ENCODE measurements around the gene FAM110D. TPM values are rescaled to one million over a fixed set of nuclear protein-coding genes. Genes with fewer than 3 reads are reported as not detected.

FAM110D gene
- total and polyA plus RNA-seq, 2 experiments from 2014 or later, result 0.24 to 0.39 TPM

DNA sequence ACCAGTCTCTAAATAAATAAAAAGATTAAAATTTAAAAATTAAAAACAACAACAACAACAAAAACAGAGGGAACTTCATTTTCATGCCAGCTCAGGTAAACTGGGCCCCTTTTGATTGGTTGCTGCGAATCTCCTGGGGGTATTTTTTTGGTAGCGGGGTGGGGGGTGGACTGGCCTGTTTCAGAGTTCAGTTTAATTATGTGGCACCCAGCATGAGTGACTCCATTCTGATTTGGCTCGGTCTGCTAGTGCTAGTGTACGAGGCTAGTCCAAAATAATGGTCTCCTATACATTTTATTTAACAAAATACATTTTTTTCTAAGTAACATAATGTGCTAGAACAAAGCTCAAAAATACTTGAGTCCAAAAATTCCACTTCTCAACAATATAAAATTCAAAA is 29.1 kb upstream of the FAM110D start:
- no peak overlapping the region for H3K27ac Mint-ChIP-seq
- ATAC-seq (no peak), DNase-seq (ENCODE audit: low spot score) (no peak)
- no peaks in the 10 kb centered on the region; the same call in 2 of the 3 replicates for H3K9me3 Mint-ChIP-seq
- TF ChIP-seq EZH2 (IDR thresholded peaks at IDR 0.05; ENCODE audit: low read depth, unreplicated experiment) (no peak), POLR2AphosphoS5 (IDR thresholded peaks at IDR 0.05; ENCODE audit: low read depth) (no peak), CREB1 (CRISPR knock-in tag; IDR thresholded peaks at IDR 0.05; ENCODE audit: low read depth) (no peak), JUNB (IDR thresholded peaks at IDR 0.05; ENCODE audit: unreplicated experiment) (no peak), ZNF114 (CRISPR knock-in tag; IDR thresholded peaks at IDR 0.05) (no peak)
- TF ChIP-seq, protein P1, sequence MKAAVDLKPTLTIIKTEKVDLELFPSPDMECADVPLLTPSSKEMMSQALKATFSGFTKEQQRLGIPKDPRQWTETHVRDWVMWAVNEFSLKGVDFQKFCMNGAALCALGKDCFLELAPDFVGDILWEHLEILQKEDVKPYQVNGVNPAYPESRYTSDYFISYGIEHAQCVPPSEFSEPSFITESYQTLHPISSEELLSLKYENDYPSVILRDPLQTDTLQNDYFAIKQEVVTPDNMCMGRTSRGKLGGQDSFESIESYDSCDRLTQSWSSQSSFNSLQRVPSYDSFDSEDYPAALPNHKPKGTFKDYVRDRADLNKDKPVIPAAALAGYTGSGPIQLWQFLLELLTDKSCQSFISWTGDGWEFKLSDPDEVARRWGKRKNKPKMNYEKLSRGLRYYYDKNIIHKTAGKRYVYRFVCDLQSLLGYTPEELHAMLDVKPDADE (IDR thresholded peaks at IDR 0.05), result no peak
- Histone ChIP-seq H4K20me1 (replicated peaks; ENCODE audit: insufficient read depth) (no peaks in the 10 kb centered on the region), H3K36me3 (ENCODE audit: insufficient read depth) (no peaks in the 10 kb centered on the region), H2AFZ (no peak overlapping the region), H3K27me3 (ENCODE audit: insufficient read depth) (no peaks in the 10 kb centered on the region), H3F3A (replicated peaks; ENCODE audit: low read depth) (no peaks in the 10 kb centered on the region), H3K79me2 (replicated peaks; ENCODE audit: insufficient read depth) (no peaks in the 10 kb centered on the region), H3K4me2 (no peak overlapping the region), H3K9me2 (ENCODE audit: insufficient read depth) (no peaks in the 10 kb centered on the region), H3K4me1 (ENCODE audit: insufficient read depth) (no peaks in the 10 kb centered on the region), H3K4me3 (no peak overlapping the region), H3K27ac (ENCODE audit: low read depth) (no peak overlapping the region)
- peaks cover 10% of the 10 kb centered on the region; the same call in 2 of the 3 replicates for H3K4me1 Mint-ChIP-seq
- no peaks in the 10 kb centered on the region for H3K27me3 Mint-ChIP-seq (ENCODE audit: insufficient read depth, low read depth, poor library complexity)
- H3K4me3 Mint-ChIP-seq, result no peak overlapping the region
- no peaks in the 10 kb centered on the region for H3K36me3 Mint-ChIP-seq (ENCODE audit: low read depth)

DNA sequence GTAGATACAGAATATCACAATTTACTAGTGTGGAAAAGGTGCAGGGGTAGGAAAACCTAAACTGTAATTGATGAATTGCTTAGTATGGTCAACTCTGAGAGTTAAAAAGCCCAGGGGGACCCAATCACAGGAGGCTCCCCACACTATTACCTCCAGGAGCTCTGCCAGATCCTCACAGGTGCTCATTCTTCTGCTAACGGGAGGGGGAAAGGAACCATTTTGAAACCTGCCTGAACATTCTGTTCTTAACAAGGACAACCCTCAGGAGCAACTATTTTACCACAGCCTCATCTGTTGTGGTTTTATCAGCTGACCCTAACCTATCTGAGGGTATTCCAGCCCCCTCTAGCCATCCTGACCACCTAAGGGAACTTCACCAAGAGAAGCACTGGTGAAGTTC is 28.2 kb upstream of the FAM110D start:
- no peaks in the 10 kb centered on the region for H3K4me1 ChIP-seq (ENCODE audit: insufficient read depth)
- no peak overlapping the region for H3K4me3 Mint-ChIP-seq
- no peak overlapping the region for H3K27ac ChIP-seq (ENCODE audit: low read depth)
- H3F3A ChIP-seq (replicated peaks; ENCODE audit: low read depth), result no peaks in the 10 kb centered on the region
- no peaks in the 10 kb centered on the region for H3K36me3 Mint-ChIP-seq (ENCODE audit: low read depth)
- H3K4me1 Mint-ChIP-seq, result peaks cover 10% of the 10 kb centered on the region; the same call in 2 of the 3 replicates
- TF ChIP-seq, protein P2, sequence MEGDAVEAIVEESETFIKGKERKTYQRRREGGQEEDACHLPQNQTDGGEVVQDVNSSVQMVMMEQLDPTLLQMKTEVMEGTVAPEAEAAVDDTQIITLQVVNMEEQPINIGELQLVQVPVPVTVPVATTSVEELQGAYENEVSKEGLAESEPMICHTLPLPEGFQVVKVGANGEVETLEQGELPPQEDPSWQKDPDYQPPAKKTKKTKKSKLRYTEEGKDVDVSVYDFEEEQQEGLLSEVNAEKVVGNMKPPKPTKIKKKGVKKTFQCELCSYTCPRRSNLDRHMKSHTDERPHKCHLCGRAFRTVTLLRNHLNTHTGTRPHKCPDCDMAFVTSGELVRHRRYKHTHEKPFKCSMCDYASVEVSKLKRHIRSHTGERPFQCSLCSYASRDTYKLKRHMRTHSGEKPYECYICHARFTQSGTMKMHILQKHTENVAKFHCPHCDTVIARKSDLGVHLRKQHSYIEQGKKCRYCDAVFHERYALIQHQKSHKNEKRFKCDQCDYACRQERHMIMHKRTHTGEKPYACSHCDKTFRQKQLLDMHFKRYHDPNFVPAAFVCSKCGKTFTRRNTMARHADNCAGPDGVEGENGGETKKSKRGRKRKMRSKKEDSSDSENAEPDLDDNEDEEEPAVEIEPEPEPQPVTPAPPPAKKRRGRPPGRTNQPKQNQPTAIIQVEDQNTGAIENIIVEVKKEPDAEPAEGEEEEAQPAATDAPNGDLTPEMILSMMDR (conservative IDR thresholded peaks at IDR 0.05; ENCODE audit: low read depth in 2 of 2), result no peak
- TF ChIP-seq ZNF114 (CRISPR knock-in tag; IDR thresholded peaks at IDR 0.05) (no peak), CREB1 (CRISPR knock-in tag; IDR thresholded peaks at IDR 0.05; ENCODE audit: low read depth) (no peak), NANOG (IDR thresholded peaks at IDR 0.05; ENCODE audit: borderline replicate concordance) (no peak), POLR2AphosphoS5 (IDR thresholded peaks at IDR 0.05; ENCODE audit: low read depth) (no peak)
- H4K20me1 ChIP-seq (replicated peaks; ENCODE audit: insufficient read depth), result no peaks in the 10 kb centered on the region
- no peaks in the 10 kb centered on the region for H3K79me2 ChIP-seq (replicated peaks; ENCODE audit: insufficient read depth)
- no peak overlapping the region for H3K4me2 ChIP-seq
- H3K27me3 Mint-ChIP-seq (ENCODE audit: insufficient read depth, low read depth, poor library complexity), result no peaks in the 10 kb centered on the region
- H3K36me3 ChIP-seq (ENCODE audit: insufficient read depth), result no peaks in the 10 kb centered on the region
- no peak for ATAC-seq
- no peaks in the 10 kb centered on the region for H3K27me3 ChIP-seq (ENCODE audit: insufficient read depth)
- no peak overlapping the region for H3K27ac Mint-ChIP-seq
- no peak overlapping the region for H3K4me3 ChIP-seq
- DNase-seq (ENCODE audit: low spot score), result no peak
- peak overlapping the region; percentile 16; the same call in 1 of the 2 replicates for H2AFZ ChIP-seq
- no peaks in the 10 kb centered on the region; the same call in 2 of the 3 replicates for H3K9me3 Mint-ChIP-seq
- no peaks in the 10 kb centered on the region for H3K9me2 ChIP-seq (ENCODE audit: insufficient read depth)
